Nephron progenitor cell (in vitro differentiated cells): ENCODE results near the gene COL13A1.

Source experiments
- DNase-seq: peaks from one replicate; pipeline ENCODE4 v3.0.0; 2021
- H3K27ac Mint-ChIP-seq: 2 replicates; pipeline ENCODE4 v1.8.0; 2021; ENCODE audit warnings: mild to moderate bottlenecking, moderate library complexity, mixed read lengths
- H3K27me3 Mint-ChIP-seq: 2 replicates; pipeline ENCODE4 v1.8.0; 2021; ENCODE audit warnings: mild to moderate bottlenecking, low read depth, mixed read lengths; ENCODE audit not compliant: poor library complexity
- H3K36me3 Mint-ChIP-seq: 2 replicates; pipeline ENCODE4 v1.8.0; 2021; ENCODE audit warnings: low read depth, mixed read lengths
- H3K4me1 Mint-ChIP-seq: 2 replicates; pipeline ENCODE4 v1.8.0; 2021; ENCODE audit warnings: mixed read lengths
- H3K4me3 Mint-ChIP-seq: 2 replicates; pipeline ENCODE4 v1.8.0; 2021; ENCODE audit warnings: mild to moderate bottlenecking, moderate library complexity, mixed read lengths
- H3K9me3 Mint-ChIP-seq: 2 replicates; pipeline ENCODE4 v1.8.0; 2021; ENCODE audit warnings: mild to moderate bottlenecking, moderate library complexity, mixed read lengths
- CTCF ChIP-seq: fragments of 200-600 bp; sonication (generic); IDR thresholded peaks from 2 replicates; pipeline ENCODE4 v1.5.0; 2021; ENCODE audit warnings: antibody characterized with exemption

COL13A1 gene

GRCh38 chr10:69801434-69802315, at the start of gene COL13A1:
Gene COL13A1, plus strand, starts transcription at chr10:69801906. Its CDS starts 518 bp downstream, at chr10:69802424.
- peak; percentile 92 for DNase-seq
- H3K36me3 Mint-ChIP-seq = no peaks in the 10 kb centered on the region
- TF ChIP-seq CTCF = no peak
- peaks cover 60% of the 10 kb centered on the region for H3K4me1 Mint-ChIP-seq
- peak within 1 kb of the TSS; percentile 88 for H3K4me3 Mint-ChIP-seq
- peaks cover 60% of the 10 kb centered on the region for H3K27me3 Mint-ChIP-seq
- H3K27ac Mint-ChIP-seq = peak within 1 kb of the TSS; percentile 58
- H3K9me3 Mint-ChIP-seq = peaks cover 1% of the 10 kb centered on the region

GRCh38 chr10:69752479-69752878, 49.2 kb upstream of the COL13A1 start:
- Mint-ChIP-seq H3K4me3 (peak overlapping the region; percentile 66), H3K27ac (peak overlapping the region; percentile 50)

GRCh38 chr10:69756279-69756678, 45.4 kb upstream of the COL13A1 start:
- H3K9me3 Mint-ChIP-seq = peaks cover 5% of the 10 kb centered on the region
- no peak overlapping the region for H3K4me3 Mint-ChIP-seq
- no peak for TF ChIP-seq CTCF
- no peak for DNase-seq
- peaks cover 10% of the 10 kb centered on the region for H3K27me3 Mint-ChIP-seq
- H3K36me3 Mint-ChIP-seq = no peaks in the 10 kb centered on the region
- H3K27ac Mint-ChIP-seq = no peak overlapping the region
- H3K4me1 Mint-ChIP-seq = peaks cover 52% of the 10 kb centered on the region

More at GRCh38 chr10:69752479-69752878, 49.2 kb upstream of the COL13A1 start:
- Mint-ChIP-seq H3K9me3 (peaks cover 5% of the 10 kb centered on the region), H3K36me3 (no peaks in the 10 kb centered on the region), H3K4me1 (peaks cover 56% of the 10 kb centered on the region), H3K27me3 (peaks cover 7% of the 10 kb centered on the region)
- no peak for TF ChIP-seq CTCF
- DNase-seq = no peak

- Mint-ChIP-seq H3K9me3 (peaks cover 5% of the 10 kb centered on the region), H3K36me3 (no peaks in the 10 kb centered on the region), H3K27ac (no peak overlapping the region), H3K4me1 (peaks cover 43% of the 10 kb centered on the region), H3K4me3 (no peak overlapping the region), H3K27me3 (peaks cover 17% of the 10 kb centered on the region)
- DNase-seq = no peak
- no peak for TF ChIP-seq CTCF
These were observed 44.5 kb upstream of the COL13A1 start for GRCh38 chr10:69757206-69757552.

- no peak for TF ChIP-seq CTCF
- Mint-ChIP-seq H3K9me3 (peaks cover 5% of the 10 kb centered on the region), H3K4me1 (peaks cover 37% of the 10 kb centered on the region), H3K27me3 (peaks cover 20% of the 10 kb centered on the region), H3K4me3 (no peak overlapping the region), H3K36me3 (no peaks in the 10 kb centered on the region), H3K27ac (peak overlapping the region; percentile 49)
- DNase-seq = no peak
These were observed 44.0 kb upstream of the COL13A1 start for GRCh38 chr10:69757553-69758309.
